ENCODE measurements around the gene PIGH.
A peak's percentile ranks its signal among the peaks of the same experiment; 100 is the strongest.

Gene PIGH

GRCh38 chr14:67574156-67574555, 25.9 kb downstream of the PIGH start:
- TF ChIP-seq CEBPB (IDR thresholded peaks at IDR 0.05) (no peak), FOXM1 (IDR thresholded peaks at IDR 0.05; ENCODE audit: borderline replicate concordance, low read depth) (no peak), EGR1 (IDR thresholded peaks at IDR 0.05) (no peak)

DNA sequence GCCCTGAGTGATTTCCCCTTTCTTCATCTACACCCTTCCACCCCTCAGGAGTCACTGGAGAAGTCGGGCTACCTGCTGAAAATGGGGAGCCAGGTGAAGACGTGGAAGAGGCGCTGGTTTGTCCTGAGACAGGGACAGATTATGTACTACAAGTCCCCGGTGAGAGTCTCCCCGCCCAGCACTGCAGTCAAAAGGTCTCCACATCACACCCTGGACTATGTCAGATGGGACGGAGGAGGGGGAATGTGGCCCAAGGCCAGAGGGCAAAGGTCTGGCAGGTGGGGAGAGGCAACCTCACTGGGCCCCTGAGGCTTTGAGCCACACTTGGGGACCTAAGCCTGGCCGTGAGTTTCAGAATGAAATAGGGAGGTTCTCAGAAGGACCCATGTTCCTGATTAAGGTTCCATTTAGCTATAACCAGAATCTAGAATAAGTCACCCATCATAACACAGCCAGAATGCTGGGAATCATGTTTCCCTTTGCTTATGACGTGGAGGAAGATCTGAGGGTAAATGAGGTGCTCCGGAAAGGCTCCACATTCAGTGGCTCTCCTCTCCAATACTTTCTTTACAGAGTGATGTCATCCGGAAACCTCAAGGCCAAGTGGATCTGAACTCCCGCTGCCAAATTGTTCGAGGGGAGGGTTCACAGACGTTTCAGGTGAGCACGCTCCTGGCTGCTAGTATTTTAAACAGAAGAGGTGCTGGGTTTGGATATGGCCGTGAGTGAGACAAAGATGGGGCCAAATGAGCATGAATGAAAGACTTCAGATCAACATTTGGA, 26.6 kb downstream of the PIGH start:
- TF ChIP-seq EGR1 (IDR thresholded peaks at IDR 0.05) (no peak), TCF12 (IDR thresholded peaks at IDR 0.05; ENCODE audit: low read depth) (no peak), CEBPB (IDR thresholded peaks at IDR 0.05) (no peak), YY1 (IDR thresholded peaks at IDR 0.05; ENCODE audit: low read depth) (no peak), TAF1 (IDR thresholded peaks at IDR 0.05; ENCODE audit: low read depth) (no peak), RAD21 (IDR thresholded peaks at IDR 0.05; ENCODE audit: low read depth) (no peak), CREB1 (IDR thresholded peaks at IDR 0.05; ENCODE audit: low read depth) (no peak)

GRCh38 chr14:67572608-67573007, 27.5 kb downstream of the PIGH start:
- no peak for TF ChIP-seq CEBPB (IDR thresholded peaks at IDR 0.05)
- no peak for TF ChIP-seq TAF1 (IDR thresholded peaks at IDR 0.05; ENCODE audit: low read depth)
- TF ChIP-seq TEAD4 (IDR thresholded peaks at IDR 0.05), result no peak
- TF ChIP-seq YY1 (IDR thresholded peaks at IDR 0.05; ENCODE audit: low read depth), result no peak
- TF ChIP-seq, protein P1, sequence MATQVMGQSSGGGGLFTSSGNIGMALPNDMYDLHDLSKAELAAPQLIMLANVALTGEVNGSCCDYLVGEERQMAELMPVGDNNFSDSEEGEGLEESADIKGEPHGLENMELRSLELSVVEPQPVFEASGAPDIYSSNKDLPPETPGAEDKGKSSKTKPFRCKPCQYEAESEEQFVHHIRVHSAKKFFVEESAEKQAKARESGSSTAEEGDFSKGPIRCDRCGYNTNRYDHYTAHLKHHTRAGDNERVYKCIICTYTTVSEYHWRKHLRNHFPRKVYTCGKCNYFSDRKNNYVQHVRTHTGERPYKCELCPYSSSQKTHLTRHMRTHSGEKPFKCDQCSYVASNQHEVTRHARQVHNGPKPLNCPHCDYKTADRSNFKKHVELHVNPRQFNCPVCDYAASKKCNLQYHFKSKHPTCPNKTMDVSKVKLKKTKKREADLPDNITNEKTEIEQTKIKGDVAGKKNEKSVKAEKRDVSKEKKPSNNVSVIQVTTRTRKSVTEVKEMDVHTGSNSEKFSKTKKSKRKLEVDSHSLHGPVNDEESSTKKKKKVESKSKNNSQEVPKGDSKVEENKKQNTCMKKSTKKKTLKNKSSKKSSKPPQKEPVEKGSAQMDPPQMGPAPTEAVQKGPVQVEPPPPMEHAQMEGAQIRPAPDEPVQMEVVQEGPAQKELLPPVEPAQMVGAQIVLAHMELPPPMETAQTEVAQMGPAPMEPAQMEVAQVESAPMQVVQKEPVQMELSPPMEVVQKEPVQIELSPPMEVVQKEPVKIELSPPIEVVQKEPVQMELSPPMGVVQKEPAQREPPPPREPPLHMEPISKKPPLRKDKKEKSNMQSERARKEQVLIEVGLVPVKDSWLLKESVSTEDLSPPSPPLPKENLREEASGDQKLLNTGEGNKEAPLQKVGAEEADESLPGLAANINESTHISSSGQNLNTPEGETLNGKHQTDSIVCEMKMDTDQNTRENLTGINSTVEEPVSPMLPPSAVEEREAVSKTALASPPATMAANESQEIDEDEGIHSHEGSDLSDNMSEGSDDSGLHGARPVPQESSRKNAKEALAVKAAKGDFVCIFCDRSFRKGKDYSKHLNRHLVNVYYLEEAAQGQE (IDR thresholded peaks at IDR 0.05; ENCODE audit: low read depth), result no peak
- no peak for TF ChIP-seq FOXM1 (IDR thresholded peaks at IDR 0.05; ENCODE audit: borderline replicate concordance, low read depth)
- no peak for TF ChIP-seq EP300 (IDR thresholded peaks at IDR 0.05; ENCODE audit: borderline replicate concordance)
- TF ChIP-seq TCF12 (IDR thresholded peaks at IDR 0.05; ENCODE audit: low read depth), result no peak
- no peak for TF ChIP-seq ZBTB7A (IDR thresholded peaks at IDR 0.05; ENCODE audit: low read depth)
- no peak for TF ChIP-seq NFIC (IDR thresholded peaks at IDR 0.05)
- no peak for TF ChIP-seq RAD21 (IDR thresholded peaks at IDR 0.05; ENCODE audit: low read depth)
- TF ChIP-seq USF1 (IDR thresholded peaks at IDR 0.05), result no peak
- TF ChIP-seq, protein P2, sequence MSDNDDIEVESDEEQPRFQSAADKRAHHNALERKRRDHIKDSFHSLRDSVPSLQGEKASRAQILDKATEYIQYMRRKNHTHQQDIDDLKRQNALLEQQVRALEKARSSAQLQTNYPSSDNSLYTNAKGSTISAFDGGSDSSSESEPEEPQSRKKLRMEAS (IDR thresholded peaks at IDR 0.05), result no peak

DNA sequence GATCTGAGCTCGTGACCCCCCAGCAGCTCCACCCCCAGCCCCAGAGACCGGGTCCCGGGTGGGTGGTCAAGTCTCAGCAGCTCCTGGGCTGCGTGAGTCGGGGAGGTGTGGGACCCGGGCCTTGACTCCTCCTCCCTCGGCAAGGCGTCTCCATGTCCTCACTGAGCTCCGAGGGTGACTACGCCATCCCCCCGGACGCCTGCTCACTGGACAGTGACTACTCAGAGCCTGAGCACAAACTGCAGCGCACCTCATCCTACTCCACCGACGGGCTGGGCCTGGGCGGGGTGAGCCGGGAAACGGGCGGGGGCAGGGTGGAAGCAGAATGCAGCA, 28.1 kb downstream of the PIGH start:
- TF ChIP-seq EGR1 (IDR thresholded peaks at IDR 0.05), result no peak
- no peak for TF ChIP-seq USF1 (IDR thresholded peaks at IDR 0.05)
- no peak for TF ChIP-seq NFIC (IDR thresholded peaks at IDR 0.05)
- TF ChIP-seq TEAD4 (IDR thresholded peaks at IDR 0.05), result no peak
- TF ChIP-seq EP300 (IDR thresholded peaks at IDR 0.05; ENCODE audit: borderline replicate concordance), result no peak
- no peak for TF ChIP-seq YY1 (IDR thresholded peaks at IDR 0.05; ENCODE audit: low read depth)
- no peak for TF ChIP-seq TCF12 (IDR thresholded peaks at IDR 0.05; ENCODE audit: low read depth)
- TF ChIP-seq RAD21 (IDR thresholded peaks at IDR 0.05; ENCODE audit: low read depth), result no peak
- TF ChIP-seq ZBTB7A (IDR thresholded peaks at IDR 0.05; ENCODE audit: low read depth), result no peak
- TF ChIP-seq CEBPB (IDR thresholded peaks at IDR 0.05), result no peak
- no peak for TF ChIP-seq FOXM1 (IDR thresholded peaks at IDR 0.05; ENCODE audit: borderline replicate concordance, low read depth)
- TF ChIP-seq, protein P1 (IDR thresholded peaks at IDR 0.05; ENCODE audit: low read depth), result no peak
- TF ChIP-seq CREB1 (IDR thresholded peaks at IDR 0.05; ENCODE audit: low read depth), result no peak
- TF ChIP-seq, protein P2 (IDR thresholded peaks at IDR 0.05), result no peak

DNA sequence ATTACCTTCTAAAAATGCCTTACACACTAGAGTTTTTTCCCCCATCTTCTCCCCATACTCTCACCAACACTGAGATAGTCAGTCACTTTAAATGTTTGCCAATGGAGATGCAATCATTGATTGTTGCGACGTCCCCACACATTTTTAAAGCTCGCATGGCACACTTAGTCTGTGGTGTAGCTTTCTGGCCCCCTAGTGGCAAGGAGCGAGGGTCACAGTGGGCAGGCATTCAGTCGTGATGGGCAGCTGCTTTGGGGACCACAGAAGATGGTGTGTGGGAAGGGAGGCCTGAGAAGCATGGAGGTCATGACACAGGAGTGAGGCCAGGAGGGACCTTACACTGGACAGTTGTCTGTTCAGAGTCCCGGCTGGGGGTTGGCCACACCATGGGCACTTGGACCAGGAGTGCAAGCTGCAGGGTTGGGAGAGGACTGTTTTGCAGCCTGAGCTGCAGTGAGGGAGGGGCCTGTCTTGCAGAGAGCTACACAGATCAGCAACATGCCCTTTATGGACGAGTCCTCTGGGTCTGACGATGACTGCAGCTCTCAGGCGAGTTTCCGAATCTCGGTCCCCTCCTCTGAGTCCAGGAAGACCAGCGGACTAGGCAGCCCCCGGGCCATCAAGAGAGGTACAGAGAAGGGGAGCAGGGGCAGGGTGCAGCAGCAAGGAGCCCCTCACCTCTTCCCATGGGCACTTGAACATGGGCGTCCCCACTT, 28.6 kb downstream of the PIGH start:
- no peak for TF ChIP-seq ZBTB7A (IDR thresholded peaks at IDR 0.05; ENCODE audit: low read depth)
- peak; percentile 94 for TF ChIP-seq RAD21 (IDR thresholded peaks at IDR 0.05; ENCODE audit: low read depth)

DNA sequence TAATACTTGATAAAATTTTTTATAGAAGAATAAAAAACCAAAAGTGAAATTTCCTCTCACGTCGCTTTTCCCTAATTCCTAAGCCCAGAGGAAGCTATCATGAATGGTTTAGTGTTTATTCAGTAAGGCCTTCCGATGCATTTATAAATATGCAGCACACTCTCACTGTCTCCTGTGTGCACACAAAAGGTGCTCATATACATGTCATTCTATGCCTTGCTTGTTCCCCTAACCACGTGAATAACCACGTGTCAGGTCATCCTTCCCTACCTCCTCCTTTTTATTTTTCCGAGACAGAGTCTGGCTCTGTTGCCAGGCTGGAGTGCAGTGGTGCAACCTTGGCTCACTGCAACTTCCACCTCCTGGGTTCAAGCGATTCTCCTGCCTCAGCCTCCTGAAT, 29.6 kb downstream of the PIGH start:
- TF ChIP-seq USF1 (IDR thresholded peaks at IDR 0.05) (no peak), RAD21 (IDR thresholded peaks at IDR 0.05; ENCODE audit: low read depth) (no peak), ZBTB7A (IDR thresholded peaks at IDR 0.05; ENCODE audit: low read depth) (no peak), NFIC (IDR thresholded peaks at IDR 0.05) (no peak), TCF12 (IDR thresholded peaks at IDR 0.05; ENCODE audit: low read depth) (no peak), TAF1 (IDR thresholded peaks at IDR 0.05; ENCODE audit: low read depth) (no peak), EGR1 (IDR thresholded peaks at IDR 0.05) (no peak), TEAD4 (IDR thresholded peaks at IDR 0.05) (no peak), FOXM1 (IDR thresholded peaks at IDR 0.05; ENCODE audit: borderline replicate concordance, low read depth) (no peak), YY1 (IDR thresholded peaks at IDR 0.05; ENCODE audit: low read depth) (no peak), EP300 (IDR thresholded peaks at IDR 0.05; ENCODE audit: borderline replicate concordance) (no peak), CEBPB (IDR thresholded peaks at IDR 0.05) (no peak), CREB1 (IDR thresholded peaks at IDR 0.05; ENCODE audit: low read depth) (no peak)
- TF ChIP-seq, protein P2 (IDR thresholded peaks at IDR 0.05), result no peak
- TF ChIP-seq, protein P1 (IDR thresholded peaks at IDR 0.05; ENCODE audit: low read depth), result no peak

All from Ishikawa (cell line).